H9 (cell line): ENCODE data around the gene GRIK3. TPM values are rescaled to one million over a fixed set of nuclear protein-coding genes. Genes with fewer than 3 reads are reported as not detected.

ENCODE experiments used
- DNase-seq: peaks from one replicate; pipeline ENCODE4 v3.0.0-alpha.2; 2017
- H2AFZ ChIP-seq: one replicate; pipeline ENCODE4 v1.6.1; 2013; ENCODE audit warnings: mild to moderate bottlenecking, low read length, control low read depth, moderate library complexity
- H2AK5ac ChIP-seq: 2 replicates; pipeline ENCODE4 v1.6.1; 2013; ENCODE audit warnings: low read length, control low read depth, mixed read lengths; ENCODE audit not compliant: insufficient read length
- H2BK120ac ChIP-seq: one replicate; pipeline ENCODE4 v1.6.1; 2013; ENCODE audit warnings: low read depth, mild to moderate bottlenecking, low read length, control low read depth, inconsistent platforms; ENCODE audit not compliant: poor library complexity, severe bottlenecking
- H2BK12ac ChIP-seq: 2 replicates; pipeline ENCODE4 v1.6.1; 2013; ENCODE audit warnings: low read length, control low read depth, mixed read lengths, low read depth; ENCODE audit not compliant: insufficient read length
- H2BK15ac ChIP-seq: 2 replicates; pipeline ENCODE4 v1.6.1; 2013; ENCODE audit warnings: low read depth, low read length, control low read depth
- H2BK20ac ChIP-seq: one replicate; pipeline ENCODE4 v1.6.1; 2013; ENCODE audit warnings: low read depth, mild to moderate bottlenecking, low read length, control low read depth, inconsistent platforms; ENCODE audit not compliant: poor library complexity, severe bottlenecking
- H2BK5ac ChIP-seq: 2 replicates; pipeline ENCODE4 v1.6.1; 2013; ENCODE audit warnings: low read length, control low read depth, mixed read lengths; ENCODE audit not compliant: insufficient read length
- H3K14ac ChIP-seq: 2 replicates; pipeline ENCODE4 v1.6.1; 2013; ENCODE audit warnings: low read length, control low read depth; ENCODE audit not compliant: insufficient read depth
- H3K18ac ChIP-seq: 2 replicates; pipeline ENCODE4 v1.6.1; 2013; ENCODE audit warnings: low read depth, mild to moderate bottlenecking, mixed read lengths, low read length, control low read depth; ENCODE audit not compliant: insufficient read length
- H3K23ac ChIP-seq: 2 replicates; pipeline ENCODE4 v1.6.1; 2013; ENCODE audit warnings: low read length, control low read depth, mixed read lengths, low read depth; ENCODE audit not compliant: insufficient read length
- H3K23me2 ChIP-seq: 2 replicates; pipeline ENCODE4 v1.6.1; 2013; ENCODE audit warnings: low read depth, mild to moderate bottlenecking, mixed read lengths, low read length, control low read depth; ENCODE audit not compliant: insufficient read length, poor library complexity, severe bottlenecking
- H3K27ac ChIP-seq: 2 replicates; pipeline ENCODE4 v1.5.1; 2013; ENCODE audit warnings: low read length, control low read depth, mixed read lengths, low read depth; ENCODE audit not compliant: insufficient read length
- H3K27me3 ChIP-seq: 2 replicates; pipeline ENCODE4 v1.6.1; 2013; ENCODE audit warnings: low read length, control low read depth, inconsistent platforms; ENCODE audit not compliant: insufficient read depth
- H3K4ac ChIP-seq: 2 replicates; pipeline ENCODE4 v1.6.1; 2013; ENCODE audit warnings: low read depth, mild to moderate bottlenecking, control low read depth, inconsistent platforms, low read length, moderate library complexity
- H3K4me1 ChIP-seq: 2 replicates; pipeline ENCODE4 v1.6.1; 2013; ENCODE audit warnings: low read length, control low read depth, inconsistent platforms; ENCODE audit not compliant: insufficient read depth
- H3K4me2 ChIP-seq: 2 replicates; pipeline ENCODE4 v1.6.1; 2013; ENCODE audit warnings: low read length, control low read depth, mixed read lengths; ENCODE audit not compliant: insufficient read length, insufficient read depth
- H3K56ac ChIP-seq: 2 replicates; pipeline ENCODE4 v1.6.1; 2013; ENCODE audit warnings: low read depth, mild to moderate bottlenecking, mixed read lengths, low read length, control low read depth; ENCODE audit not compliant: insufficient read length
- H3K79me1 ChIP-seq: 2 replicates; pipeline ENCODE4 v1.6.1; 2013; ENCODE audit warnings: low read depth, mild to moderate bottlenecking, moderate library complexity, low read length, control low read depth, inconsistent platforms; ENCODE audit not compliant: insufficient read depth, poor library complexity, severe bottlenecking
- H3K79me2 ChIP-seq: 2 replicates; pipeline ENCODE4 v1.6.1; 2013; ENCODE audit warnings: low read length, control low read depth, inconsistent platforms; ENCODE audit not compliant: insufficient read depth
- H3K9ac ChIP-seq: 2 replicates; pipeline ENCODE4 v1.6.1; 2013; ENCODE audit warnings: low read length, control low read depth, mixed read lengths; ENCODE audit not compliant: insufficient read length; ENCODE audit errors: extremely low read depth
- H3K9me3 ChIP-seq: one replicate; pipeline ENCODE4 v1.6.1; 2013; ENCODE audit warnings: low read depth, low read length, inconsistent platforms; ENCODE audit not compliant: control insufficient read depth
- H3T11ph ChIP-seq: one replicate; pipeline ENCODE4 v1.6.1; 2013; ENCODE audit warnings: mild to moderate bottlenecking, low read length, control low read depth, inconsistent platforms
- H4K20me1 ChIP-seq: one replicate; pipeline ENCODE4 v1.6.1; 2013; ENCODE audit not compliant: control insufficient read depth, insufficient read length, insufficient read depth
- H4K5ac ChIP-seq: 2 replicates; pipeline ENCODE4 v1.6.1; 2013; ENCODE audit warnings: low read depth, mild to moderate bottlenecking, mixed read lengths, low read length, control low read depth; ENCODE audit not compliant: insufficient read length
- H4K8ac ChIP-seq: replicated peaks from 2 replicates; pipeline ENCODE4 v1.6.1; 2013; ENCODE audit warnings: low read length, control low read depth, mixed read lengths, low read depth; ENCODE audit not compliant: insufficient read length
- H4K91ac ChIP-seq: 2 replicates; pipeline ENCODE4 v1.6.1; 2013; ENCODE audit warnings: low read depth, mild to moderate bottlenecking, moderate library complexity, mixed read lengths, low read length, control low read depth; ENCODE audit not compliant: insufficient read length
- H3K27ac Mint-ChIP-seq, 3 experiments: 2 replicates in 2 of 3; 3 replicates in 1 of 3; pipeline ENCODE4 v1.8.0; 2020 to 2021; ENCODE audit warnings: mixed read lengths in 3 of 3, mild to moderate bottlenecking in 1 of 3, moderate library complexity in 1 of 3
- H3K27me3 Mint-ChIP-seq: 2 replicates; pipeline ENCODE4 v1.8.0; 2021; ENCODE audit warnings: low read depth, mild to moderate bottlenecking, moderate library complexity, mixed read lengths
- H3K36me3 Mint-ChIP-seq, 3 experiments: 2 replicates in 2 of 3; 3 replicates in 1 of 3; pipeline ENCODE4 v1.8.0; 2020 to 2021; ENCODE audit warnings: low read depth in 3 of 3, mixed read lengths in 3 of 3; ENCODE audit not compliant: insufficient read depth in 1 of 3
- H3K4me1 Mint-ChIP-seq, 2 experiments: 2 replicates each; pipeline ENCODE4 v1.8.0; 2020; ENCODE audit warnings: mixed read lengths in 2 of 2
- H3K4me3 Mint-ChIP-seq, 2 experiments: 2 replicates in 1 of 2; 3 replicates in 1 of 2; pipeline ENCODE4 v1.8.0; 2020 to 2021; ENCODE audit warnings: mild to moderate bottlenecking in 2 of 2, mixed read lengths in 2 of 2, moderate library complexity in 1 of 2
- H3K9me3 Mint-ChIP-seq, 2 experiments: 2 replicates in 1 of 2; 3 replicates in 1 of 2; pipeline ENCODE4 v1.8.0; 2020; ENCODE audit warnings: mild to moderate bottlenecking in 2 of 2, mixed read lengths in 2 of 2, moderate library complexity in 1 of 2
- CTCF ChIP-seq: fragments of 200-600 bp; sonication (generic); conservative IDR thresholded peaks from 3 replicates; pipeline ENCODE4 v1.8.0; 2021; ENCODE audit warnings: antibody characterized with exemption, mild to moderate bottlenecking
- WGBS: extraction: QIAGEN DNeasy Blood & Tissue Kit; methylation state at CpG from one replicate; pipeline ENCODE4 v1.1.7; 2013; ENCODE audit warnings: missing lambda C conversion rate, low lambda C conversion rate, mixed read lengths; ENCODE audit not compliant: insufficient read length; ENCODE audit errors: extremely low coverage; 5-methylcytosine and 5-hydroxymethylcytosine counted together
- total RNA-seq: library from RNA; stranded (reverse); gene quantifications from 2 replicates; pipeline ENCODE4 v1.2.1, GENCODE V29; 2021

Gene GRIK3
- total RNA-seq, 1 experiment from 2014 or later, result 1.7 TPM

GRCh38 chr1:36889478-36890226 lies 144.7 kb downstream of the GRIK3 start:
- no peak overlapping the region for H3K4me2 ChIP-seq
- Mint-ChIP-seq H3K4me3 (no peak overlapping the region), H3K36me3 (no peaks in the 10 kb centered on the region), H3K9me3 (no peaks in the 10 kb centered on the region), H3K27me3 (no peaks in the 10 kb centered on the region; the same call in 1 of the 2 replicates), H3K4me1 (no peaks in the 10 kb centered on the region), H3K27ac (no peak overlapping the region; a peak in 2 of 7 replicates)
- no peak for TF ChIP-seq CTCF
- no peak overlapping the region for H2BK120ac ChIP-seq
- no peak overlapping the region for H3K18ac ChIP-seq
- no peak overlapping the region for H3K23ac ChIP-seq
- H3T11ph ChIP-seq, result no peak overlapping the region
- no peak overlapping the region for H2BK15ac ChIP-seq
- no peaks in the 10 kb centered on the region for H3K79me1 ChIP-seq
- no peaks in the 10 kb centered on the region for H3K79me2 ChIP-seq
- WGBS, result no CpG with 5 or more reads among the region's 7 CpGs
- no peaks in the 10 kb centered on the region for H3K27me3 ChIP-seq
- no peaks in the 10 kb centered on the region for H3K9me3 ChIP-seq
- H3K23me2 ChIP-seq, result no peaks in the 10 kb centered on the region
- no peak overlapping the region for H2BK12ac ChIP-seq
- no peak overlapping the region for H3K9ac ChIP-seq
- H4K91ac ChIP-seq, result no peak overlapping the region
- peak; percentile 14 for DNase-seq
- H2AFZ ChIP-seq, result no peak overlapping the region
- H2BK20ac ChIP-seq, result no peak overlapping the region
- no peak overlapping the region for H3K14ac ChIP-seq
- H3K4me1 ChIP-seq, result no peaks in the 10 kb centered on the region
- no peak overlapping the region for H2AK5ac ChIP-seq
- no peak overlapping the region for H4K5ac ChIP-seq
- H2BK5ac ChIP-seq, result no peak overlapping the region
- no peak overlapping the region for H4K8ac ChIP-seq
- H3K56ac ChIP-seq, result no peak overlapping the region
- H3K27ac ChIP-seq, result no peak overlapping the region
- no peak overlapping the region for H3K4ac ChIP-seq
- no peaks in the 10 kb centered on the region for H4K20me1 ChIP-seq
